Thoracic aorta (tissue), 2 donors: ENCODE results near the gene POU4F2. TPM values are rescaled to one million over a fixed set of nuclear protein-coding genes. Genes with fewer than 3 reads are reported as not detected.

ENCODE experiments used
- ATAC-seq: fragments of 150-250 bp; one replicate; pipeline ENCODE4 v1.8.0; 2017; ENCODE audit warnings: low read depth; ENCODE audit not compliant: insufficient number of reproducible peaks, low FRiP score
- DNase-seq: peaks from one replicate; pipeline ENCODE4 v3.0.0-alpha.2; 2020; ENCODE audit warnings: low spot score
- H3K27ac ChIP-seq, 2 donors: fragments of 200-600 bp; sonication (generic); 1 replicate in 1 of 2; 2 replicates in 1 of 2; pipeline ENCODE4 v1.5.1; 2016; ENCODE audit warnings: mild to moderate bottlenecking in 2 of 2, moderate library complexity in 2 of 2
- H3K27me3 ChIP-seq: fragments of 200-600 bp; sonication (generic); replicated peaks from 2 replicates; pipeline ENCODE4 v1.6.0; 2016; ENCODE audit warnings: mild to moderate bottlenecking; ENCODE audit not compliant: insufficient read depth
- H3K36me3 ChIP-seq: fragments of 200-600 bp; sonication (generic); one replicate; pipeline ENCODE4 v1.5.1; 2016
- H3K4me1 ChIP-seq, 2 donors: fragments of 200-600 bp; sonication (generic); 1 replicate in 1 of 2; 2 replicates in 1 of 2; pipeline versions ENCODE4 v1.5.1 to v1.6.0; 2016; ENCODE audit warnings: low read depth in 2 of 2, mild to moderate bottlenecking in 1 of 2; ENCODE audit not compliant: control insufficient read depth in 1 of 2
- H3K4me3 ChIP-seq: fragments of 200-600 bp; sonication (generic); 2 replicates; pipeline ENCODE4 v1.5.1; 2016; ENCODE audit warnings: mild to moderate bottlenecking
- H3K9me3 ChIP-seq: fragments of 200-600 bp; sonication (generic); 2 replicates; pipeline ENCODE4 v1.5.1; 2016
- CTCF ChIP-seq: fragments of 200-600 bp; sonication (generic); IDR thresholded peaks from one replicate; pipeline ENCODE4 v1.5.1; 2019; ENCODE audit warnings: antibody characterized with exemption
- total RNA-seq, 2 donors: library from RNA; depleted of rRNA; stranded (reverse); fragments of >200 nt; gene quantifications; one replicate each; pipeline versions ENCODE4 v1.1.0 to v1.2.3, GENCODE V29; 2016

The POU4F2 gene
- total RNA-seq, 2 donors from 2014 or later: not detected

- ATAC-seq (no peak), DNase-seq (no peak)
- Histone ChIP-seq H3K27ac (no peak overlapping the region), H3K36me3 (no peaks in the 10 kb centered on the region), H3K4me1 (peaks cover 0 to 27% of the 10 kb centered on the region in 2 donors), H3K27me3 (no peaks in the 10 kb centered on the region), H3K4me3 (no peak overlapping the region), H3K9me3 (no peaks in the 10 kb centered on the region)
- TF ChIP-seq CTCF: no peak
Observed at GRCh38 chr4:146640465-146641061, 1.9 kb downstream of the POU4F2 start.

DNA sequence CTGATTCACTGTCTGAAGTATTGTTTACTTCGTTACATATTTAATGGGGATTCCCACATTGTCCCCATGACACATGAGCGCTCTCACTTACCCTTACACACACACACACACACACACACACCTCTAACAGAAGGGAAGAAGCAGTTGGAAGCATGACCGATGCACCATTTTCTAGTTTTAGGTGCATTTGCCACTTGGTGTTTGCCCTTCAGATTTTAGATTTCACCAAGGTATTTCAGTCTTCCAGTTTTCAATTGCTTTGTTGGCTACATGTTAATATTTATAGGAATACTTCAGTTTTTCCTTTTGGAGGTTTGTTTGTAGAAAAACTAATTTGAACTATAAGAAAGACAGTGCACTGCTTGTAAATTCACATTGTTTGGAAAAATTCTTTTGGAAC lies 3.1 kb downstream of the POU4F2 start:
- Histone ChIP-seq H3K36me3 (no peaks in the 10 kb centered on the region), H3K27me3 (no peaks in the 10 kb centered on the region), H3K9me3 (no peaks in the 10 kb centered on the region), H3K4me3 (no peak overlapping the region), H3K4me1 (peaks cover 0 to 27% of the 10 kb centered on the region in 2 donors), H3K27ac (no peak overlapping the region)
- no peak for ATAC-seq
- no peak for DNase-seq
- TF ChIP-seq CTCF: no peak

DNA sequence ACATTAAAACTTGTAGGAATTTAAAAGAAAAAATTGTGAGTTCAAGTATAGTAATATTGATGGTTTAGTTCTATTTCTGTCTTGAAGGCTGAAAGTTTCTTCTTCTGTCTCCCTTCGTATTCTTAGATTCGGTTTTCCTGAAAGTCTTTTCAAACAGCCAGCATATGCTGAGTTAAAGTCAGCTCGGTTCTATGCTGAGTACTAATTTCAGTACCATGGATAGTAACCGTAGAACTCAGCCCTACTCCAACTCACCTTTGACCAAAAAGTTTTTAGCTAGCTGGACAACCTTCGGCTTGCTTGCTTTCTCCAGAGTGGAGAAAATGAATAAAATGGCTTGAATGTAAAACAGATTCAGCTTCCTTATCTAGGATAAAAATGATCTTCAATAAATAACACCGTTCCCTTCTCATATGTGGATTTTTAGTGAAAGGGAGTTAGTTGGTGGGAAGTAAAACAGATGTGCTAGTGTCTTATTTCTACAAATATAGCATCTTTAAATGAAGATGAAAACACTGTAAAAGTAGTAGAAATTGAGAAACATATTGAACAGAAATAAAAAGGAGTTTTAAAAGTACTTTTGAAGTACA lies 5.2 kb downstream of the POU4F2 start:
- Histone ChIP-seq H3K9me3 (no peaks in the 10 kb centered on the region), H3K27me3 (no peaks in the 10 kb centered on the region), H3K4me1 (peaks cover 0 to 13% of the 10 kb centered on the region in 2 donors), H3K27ac (no peak overlapping the region), H3K4me3 (no peak overlapping the region), H3K36me3 (no peaks in the 10 kb centered on the region)
- ATAC-seq (no peak), DNase-seq (no peak)
- TF ChIP-seq CTCF: no peak

- no peaks in the 10 kb centered on the region for H3K9me3 ChIP-seq
- H3K27me3 ChIP-seq: peaks cover 6% of the 10 kb centered on the region
- ATAC-seq (no peak), DNase-seq (no peak)
- H3K4me1 ChIP-seq: no peaks in the 10 kb centered on the region
- no peak for TF ChIP-seq CTCF
- H3K27ac ChIP-seq: no peak overlapping the region
- H3K4me3 ChIP-seq: no peak overlapping the region
- H3K36me3 ChIP-seq: no peaks in the 10 kb centered on the region
Observed at GRCh38 chr4:146645921-146646320, 7.2 kb downstream of the POU4F2 start.

DNA sequence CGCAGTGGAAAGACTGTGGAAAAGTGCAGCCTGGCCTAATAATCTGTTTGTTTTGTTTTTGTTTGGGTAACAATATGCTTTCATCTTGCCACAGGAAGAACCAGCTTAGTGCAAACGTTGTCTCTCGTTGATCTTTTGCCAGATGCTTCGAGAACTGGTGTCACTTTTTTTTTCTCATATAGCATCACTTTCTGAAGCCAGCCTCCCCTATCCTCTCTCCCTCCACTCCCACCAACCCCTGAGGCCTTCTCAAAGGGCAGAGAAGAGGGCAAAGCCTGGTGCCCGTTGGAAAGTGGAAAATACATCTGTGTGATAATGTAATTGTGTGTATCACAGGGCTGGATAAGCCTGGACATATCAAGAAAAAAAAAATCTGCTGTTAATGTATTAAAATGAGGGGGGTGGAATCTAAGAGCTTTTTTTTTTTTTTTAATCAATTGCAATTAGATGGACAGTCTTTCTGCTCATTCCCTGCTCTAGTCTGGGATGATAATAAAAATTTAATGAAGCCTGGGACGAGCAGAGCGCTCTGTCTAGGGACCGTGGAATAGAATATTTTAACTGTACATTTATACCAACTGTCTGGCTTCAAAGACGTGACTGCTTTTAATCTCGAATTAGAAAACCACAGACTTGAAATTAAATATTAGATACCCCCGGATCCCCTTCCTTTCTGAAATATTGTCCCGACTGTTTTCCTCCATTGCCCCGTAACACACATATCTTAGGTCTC lies 8.1 kb downstream of the POU4F2 start:
- H3K9me3 ChIP-seq: no peaks in the 10 kb centered on the region
- peaks cover 6% of the 10 kb centered on the region for H3K27me3 ChIP-seq
- no peaks in the 10 kb centered on the region for H3K36me3 ChIP-seq
- ATAC-seq (no peak), DNase-seq (no peak)
- no peak overlapping the region for H3K4me3 ChIP-seq
- H3K27ac ChIP-seq: no peak overlapping the region
- no peaks in the 10 kb centered on the region for H3K4me1 ChIP-seq
- no peak for TF ChIP-seq CTCF
